Measurements from ENCODE around the gene EP400. TPM values are rescaled to one million over a fixed set of nuclear protein-coding genes. Genes with fewer than 3 reads are reported as not detected.
"Not testable (repeated sequence)": the region's sequence is repeated elsewhere in the genome, so short reads cannot be mapped to it uniquely, and the experiment has no call there.

EP400 gene
- total RNA-seq, 8 experiments from 2014 or later: 7.7 to 44.8 (median 17.2) TPM

DNA sequence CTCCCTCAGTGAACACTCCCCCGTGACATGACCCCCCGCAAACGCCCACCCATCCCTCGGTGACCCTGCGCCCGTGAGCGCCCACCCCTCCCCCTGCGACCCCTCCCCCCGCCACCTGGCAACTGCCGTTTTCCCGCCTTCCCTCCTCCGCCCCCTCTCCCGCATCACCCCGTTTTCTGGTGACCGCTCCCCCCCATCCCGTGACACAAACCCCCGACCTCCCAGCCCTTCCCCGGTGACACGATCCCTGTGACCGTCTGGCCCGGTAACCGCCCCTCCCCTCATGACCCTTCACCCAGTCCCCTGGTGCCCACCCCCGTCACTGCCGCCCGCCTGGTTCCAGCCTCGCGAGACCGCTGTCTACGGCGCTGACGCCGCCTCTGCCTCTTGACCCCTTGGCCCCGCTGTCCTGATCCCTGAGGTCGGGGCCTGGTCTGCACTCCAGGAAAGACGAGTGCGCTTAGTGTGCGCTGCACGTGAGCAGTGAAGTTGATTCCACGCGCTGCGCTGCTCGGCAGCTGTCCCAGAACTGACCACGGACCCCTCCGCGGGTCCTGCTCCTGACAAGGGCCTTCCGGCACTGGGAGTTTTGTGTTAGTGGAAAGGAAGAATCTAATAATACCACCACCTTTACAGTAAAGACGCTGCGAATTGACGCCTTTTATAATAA is 135.0 kb downstream of the EP400 start:
- Histone ChIP-seq H3K4me3 (peak overlapping the region; percentile 68 to 100 (median 97)), H3K4me1 (replicated peaks in 1 of 2) (peaks cover 7 to 12% of the 10 kb centered on the region in 2 donors), H3K27ac (peak overlapping the region; percentile 86 to 94)
- in situ Hi-C loops (cut with MboI; ENCODE audit: low pct_unique_long_range_greater_than_20kb in 2 of 9, low sequenced_read_pairs in 9 of 9, unreplicated experiment in 9 of 9): no loop called here
- peak; percentile 16 to 53 (median 44) for ATAC-seq (replicated peaks in 6 of 8)
- WGBS, 10 experiments: 0 to 80% (median 20%) methylated on average over 1 to 6 of the region's 49 CpGs; no CpG with 5 or more reads in 3 of the 10 experiments

DNA sequence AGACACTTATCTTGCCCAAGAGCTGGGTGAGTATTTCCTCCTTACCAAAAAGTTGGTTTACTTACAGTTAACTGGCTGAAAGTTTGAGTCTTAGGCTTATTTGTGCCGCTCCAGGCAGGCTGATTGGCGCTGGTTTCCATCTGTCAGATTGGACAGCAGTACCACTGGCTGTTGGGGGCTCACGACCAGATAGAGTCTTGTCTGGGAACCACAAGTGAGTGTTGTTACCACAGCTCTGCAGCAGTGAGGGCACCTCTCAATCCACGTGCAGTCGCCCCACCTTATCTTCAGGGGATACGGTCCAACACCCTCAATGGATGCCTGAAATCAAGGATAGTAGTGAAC is 135.5 kb downstream of the EP400 start:
- Histone ChIP-seq H3K27ac (peak overlapping the region in 1 of 2 donors; percentile 0), H3K4me3 (peak overlapping the region; percentile 68 to 100 (median 97)), H3K4me1 (replicated peaks in 1 of 2) (peaks cover 7 to 12% of the 10 kb centered on the region in 2 donors)
- in situ Hi-C loops (cut with MboI; ENCODE audit: low pct_unique_long_range_greater_than_20kb in 2 of 9, low sequenced_read_pairs in 9 of 9, unreplicated experiment in 9 of 9): no loop called here
- 0 to 100% (median 70%) methylated on average over 1 to 5 of the region's 6 CpGs; no CpG with 5 or more reads in 4 of the 10 experiments for WGBS, 10 experiments
- ATAC-seq (replicated peaks in 6 of 8): peak in 3 of 8 experiments; percentile 5 to 10 (median 8)

DNA sequence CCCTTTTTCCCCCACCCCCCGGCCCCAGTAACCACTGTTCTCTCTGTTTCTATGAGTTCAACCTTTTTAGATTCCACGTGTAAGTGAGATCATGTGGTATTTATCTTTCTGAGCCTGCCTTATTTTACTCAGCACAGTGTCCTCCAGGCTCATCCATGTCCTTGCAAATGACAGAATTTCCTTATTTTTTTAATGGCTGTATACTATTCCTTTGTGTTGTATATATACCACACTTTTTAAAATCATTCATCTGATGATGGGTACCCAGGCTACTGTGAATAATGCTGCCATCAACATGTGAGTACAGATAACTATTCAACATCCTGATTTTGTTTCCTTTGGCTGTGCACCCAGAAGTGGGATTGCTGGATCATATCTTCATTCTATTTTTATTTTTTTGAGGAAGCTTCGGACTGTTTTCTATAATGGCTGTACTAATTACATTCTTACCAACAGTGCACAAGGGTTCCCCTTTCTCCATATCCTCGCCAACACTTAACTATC is 139.7 kb downstream of the EP400 start:
- ATAC-seq (replicated peaks in 6 of 8): no peak
- WGBS, 10 experiments: 79 to 100% (median 100%) methylated on average over 1 to 2 of the region's 4 CpGs; no CpG with 5 or more reads in 1 of the 10 experiments
- Histone ChIP-seq H3K4me1 (replicated peaks in 1 of 2) (peaks cover 7 to 8% of the 10 kb centered on the region in 2 donors), H3K27ac (no peak overlapping the region), H3K4me3 (no peak overlapping the region)
- in situ Hi-C loops (cut with MboI; ENCODE audit: low pct_unique_long_range_greater_than_20kb in 2 of 9, low sequenced_read_pairs in 9 of 9, unreplicated experiment in 9 of 9): no loop called here

DNA sequence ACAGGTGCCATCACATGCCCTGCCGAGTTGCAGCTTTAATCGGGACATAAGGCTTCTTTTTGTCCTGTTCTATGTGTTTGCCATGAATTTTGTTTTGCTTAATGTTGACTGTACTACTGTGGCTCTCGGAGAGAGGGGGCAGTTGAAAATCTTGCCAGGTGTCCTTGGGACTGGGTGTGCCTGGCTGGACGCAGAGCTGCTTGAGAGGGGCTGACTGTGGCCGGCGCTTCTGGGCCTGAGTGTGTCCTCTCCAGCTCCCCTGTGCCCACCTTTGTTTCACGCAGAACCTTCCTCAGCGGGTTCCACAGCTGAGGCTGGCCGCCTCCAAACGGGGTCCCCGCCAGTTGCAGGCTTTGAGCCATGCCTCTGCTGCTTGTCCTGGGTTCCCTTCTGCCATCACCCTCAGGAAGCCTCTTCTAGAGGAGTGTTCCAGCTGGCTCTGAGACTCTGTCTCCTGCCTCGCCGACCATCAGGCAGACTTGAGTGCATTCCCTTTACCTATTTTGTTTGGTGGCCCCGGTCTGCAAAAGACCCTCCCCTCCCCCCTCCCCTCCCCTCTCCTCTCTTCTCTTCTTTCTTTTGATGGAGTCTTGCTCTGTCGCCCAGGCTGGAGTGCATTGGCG is 144.6 kb downstream of the EP400 start:
- no peak overlapping the region for H3K27ac ChIP-seq
- no peaks in the 10 kb centered on the region for H3K4me1 ChIP-seq (replicated peaks in 1 of 2)
- in situ Hi-C loops (cut with MboI; ENCODE audit: low pct_unique_long_range_greater_than_20kb in 2 of 9, low sequenced_read_pairs in 9 of 9, unreplicated experiment in 9 of 9): no loop called here
- H3K4me3 ChIP-seq: no peak overlapping the region
- WGBS, 10 experiments: 87 to 100% (median 96%) methylated on average over 2 to 7 of the region's 16 CpGs; no CpG with 5 or more reads in 5 of the 10 experiments
- ATAC-seq (replicated peaks in 6 of 8): no peak

DNA sequence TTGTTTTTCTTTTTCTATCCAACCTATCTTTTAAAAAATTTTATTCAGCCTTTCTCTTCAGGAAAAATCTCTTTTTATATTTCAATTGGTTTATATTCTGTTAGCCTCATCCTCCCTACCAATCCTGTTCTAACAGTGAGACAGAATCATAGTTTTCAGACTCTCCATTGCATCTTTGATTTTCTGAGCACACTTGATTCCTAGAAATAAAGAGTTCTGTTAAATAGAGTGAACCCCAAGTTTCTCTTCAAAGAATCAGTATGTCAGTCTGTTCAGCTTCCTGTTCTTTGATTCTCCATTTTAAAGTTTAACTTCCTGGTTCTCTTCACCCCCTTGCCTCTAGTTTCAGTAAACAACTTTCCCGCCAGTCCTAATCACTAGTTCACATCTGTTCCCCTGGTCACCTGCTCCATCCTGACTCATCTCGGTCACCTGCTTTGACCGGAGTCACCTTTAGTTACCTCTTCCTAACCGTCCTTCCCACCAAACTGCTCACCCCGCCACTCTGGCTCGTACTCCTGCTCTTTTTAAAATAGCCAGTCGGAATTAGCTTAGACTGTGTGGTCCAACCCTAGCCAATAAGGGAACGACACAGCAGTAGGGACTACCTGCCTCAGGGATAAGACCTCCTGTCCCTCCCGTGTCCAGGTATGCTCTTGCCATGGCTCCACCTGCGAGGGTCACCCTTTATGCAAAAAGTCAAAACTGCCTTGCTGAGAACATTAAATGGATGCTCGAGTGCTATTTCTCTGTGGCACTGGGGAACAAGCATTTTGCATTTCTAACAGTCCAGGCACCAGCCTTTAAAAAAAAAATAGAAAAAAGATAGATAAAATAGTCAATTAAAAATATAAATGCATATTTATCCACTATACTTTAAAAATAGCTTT is 146.0 kb downstream of the EP400 start:
- no peak for ATAC-seq (replicated peaks in 6 of 8)
- WGBS, 10 experiments: 92 to 100% (median 97%) methylated on average over 1 to 11 of the region's 11 CpGs; no CpG with 5 or more reads in 1 of the 10 experiments
- in situ Hi-C loops (cut with MboI; ENCODE audit: low pct_unique_long_range_greater_than_20kb in 2 of 9, low sequenced_read_pairs in 9 of 9, unreplicated experiment in 9 of 9): no loop called here

DNA sequence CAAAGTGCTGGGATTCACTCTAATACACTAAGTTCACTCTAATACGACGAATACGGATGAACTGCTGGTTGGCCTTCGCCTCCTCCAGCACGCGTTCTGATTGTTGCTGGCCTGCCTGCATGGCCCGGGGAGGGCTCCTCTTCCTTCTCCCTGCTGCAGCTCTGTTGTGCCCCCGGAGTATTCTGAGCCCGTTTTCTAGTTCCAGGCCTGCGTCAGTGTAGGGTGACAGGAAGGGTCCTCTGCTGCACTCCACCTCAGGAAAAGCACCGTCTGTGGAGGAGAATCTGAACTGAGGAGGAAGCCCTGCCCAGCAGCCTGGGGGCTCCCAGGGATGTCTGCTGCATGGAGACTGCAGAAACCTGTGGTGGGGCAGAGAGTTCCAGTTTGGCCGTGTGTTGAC is 150.0 kb downstream of the EP400 start:
- Histone ChIP-seq H3K27ac (no peak overlapping the region), H3K4me1 (replicated peaks in 1 of 2) (no peaks in the 10 kb centered on the region), H3K4me3 (no peak overlapping the region)
- ATAC-seq (replicated peaks in 6 of 8): no peak
- in situ Hi-C loops (cut with MboI; ENCODE audit: low pct_unique_long_range_greater_than_20kb in 2 of 9, low sequenced_read_pairs in 9 of 9, unreplicated experiment in 9 of 9): no loop called here
- WGBS, 10 experiments: 60 to 100% (median 86%) methylated on average over 1 to 4 of the region's 12 CpGs; no CpG with 5 or more reads in 7 of the 10 experiments

More for the DNA sequence above, 146.0 kb downstream of the EP400 start:
- Histone ChIP-seq H3K4me1 (replicated peaks in 1 of 2) (no peaks in the 10 kb centered on the region), H3K27ac (no peak overlapping the region), H3K4me3 (no peak overlapping the region)

DNA sequence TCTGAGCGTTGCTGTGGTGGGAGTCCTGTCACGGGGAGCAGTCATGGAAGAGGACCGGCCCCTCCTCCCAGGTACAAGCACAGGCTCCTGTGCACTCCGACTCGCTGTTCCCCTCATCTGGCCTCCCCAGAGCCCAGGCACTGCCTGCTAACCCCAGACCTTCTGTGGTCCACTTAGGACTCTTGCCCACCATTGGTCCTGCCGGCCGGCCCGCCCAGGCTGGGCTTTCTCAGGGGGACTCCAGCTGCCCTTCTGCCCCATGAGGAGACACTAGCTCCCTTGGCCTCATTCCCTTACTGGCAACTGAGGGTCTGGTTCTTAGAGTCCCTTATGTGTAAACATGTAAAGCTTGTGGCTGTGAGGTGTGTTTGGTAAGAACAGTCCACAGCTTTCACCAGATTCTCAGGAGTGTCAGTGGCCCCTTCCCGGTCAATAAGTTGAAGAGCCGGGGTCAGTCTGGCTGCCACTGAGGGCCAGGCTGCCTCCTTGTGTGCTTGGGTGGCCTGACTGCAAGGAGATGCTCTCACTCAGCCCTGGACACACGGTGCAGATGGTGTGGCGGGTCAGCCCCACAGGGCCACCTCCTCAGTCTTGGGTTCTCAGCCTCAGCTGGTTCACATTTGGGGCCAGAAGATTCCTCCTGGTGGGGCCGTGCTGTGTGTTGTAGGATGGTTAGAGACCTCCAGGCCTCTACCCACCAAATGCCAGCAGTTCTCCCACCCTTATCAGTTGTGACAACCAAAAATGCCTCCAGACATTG is 150.7 kb downstream of the EP400 start:
- Histone ChIP-seq H3K27ac (no peak overlapping the region), H3K4me1 (replicated peaks in 1 of 2) (no peaks in the 10 kb centered on the region), H3K4me3 (no peak overlapping the region)
- in situ Hi-C loops (cut with MboI; ENCODE audit: low pct_unique_long_range_greater_than_20kb in 2 of 9, low sequenced_read_pairs in 9 of 9, unreplicated experiment in 9 of 9): no loop called here
- ATAC-seq (replicated peaks in 6 of 8): peak in 2 of 8 experiments; percentile 16 to 18
- 80 to 100% (median 90%) methylated on average over 2 to 7 of the region's 13 CpGs; no CpG with 5 or more reads in 4 of the 10 experiments for WGBS, 10 experiments

DNA sequence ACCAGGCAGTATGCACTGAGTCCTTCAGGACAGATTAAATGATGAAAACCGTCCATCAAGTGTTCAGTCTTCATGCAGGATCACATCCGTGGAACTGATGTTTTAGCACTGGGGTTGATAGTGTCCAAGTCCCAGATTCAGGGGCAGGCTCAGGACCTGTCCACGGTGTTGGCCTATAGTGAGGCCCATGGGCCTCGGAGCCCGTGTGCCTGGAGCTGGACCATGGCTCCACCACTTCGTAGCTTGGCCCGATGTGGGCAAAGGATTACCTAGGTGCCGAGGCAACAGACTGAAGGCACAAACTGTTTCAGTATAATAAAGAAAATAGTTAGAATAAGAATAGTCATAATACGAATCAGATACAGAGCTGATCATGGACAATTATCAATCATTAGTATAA is 152.6 kb downstream of the EP400 start:
- in situ Hi-C loops (cut with MboI; ENCODE audit: low pct_unique_long_range_greater_than_20kb in 2 of 9, low sequenced_read_pairs in 9 of 9, unreplicated experiment in 9 of 9): no loop called here
- H3K4me1 ChIP-seq (replicated peaks in 1 of 2): no peaks in the 10 kb centered on the region
- no peak overlapping the region for H3K4me3 ChIP-seq
- H3K27ac ChIP-seq: no peak overlapping the region
- ATAC-seq (replicated peaks in 6 of 8): no peak
- 85 to 100% (median 95%) methylated on average over 1 to 9 of the region's 9 CpGs; no CpG with 5 or more reads in 1 of the 10 experiments for WGBS, 10 experiments

DNA sequence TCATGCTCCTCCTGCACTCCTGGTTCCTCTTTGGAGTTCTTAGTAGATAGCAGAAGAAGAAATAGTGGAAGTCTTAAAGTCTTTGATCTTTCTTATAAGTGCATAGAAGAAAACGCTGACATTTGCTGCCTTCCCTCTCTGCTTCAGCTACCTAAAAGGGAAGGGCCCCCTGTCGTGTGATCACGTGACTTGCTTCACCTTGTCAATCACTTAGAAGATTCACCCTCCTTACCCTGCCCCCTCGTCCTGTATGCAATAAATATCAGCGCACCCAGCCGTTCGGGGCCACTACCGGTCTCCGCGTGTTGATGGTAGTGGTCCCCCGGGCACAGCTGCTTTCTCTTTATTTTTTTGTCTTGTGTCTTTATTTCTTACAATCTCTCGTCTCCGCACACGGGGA is 153.3 kb downstream of the EP400 start:
- H3K27ac ChIP-seq; ATAC-seq (replicated peaks in 6 of 8); H3K4me1 ChIP-seq (replicated peaks in 1 of 2); H3K4me3 ChIP-seq; in situ Hi-C loops (cut with MboI; ENCODE audit: low pct_unique_long_range_greater_than_20kb in 2 of 9, low sequenced_read_pairs in 9 of 9, unreplicated experiment in 9 of 9): not testable (repeated sequence)
- 33 to 94% (median 84%) methylated on average over 1 to 11 of the region's 14 CpGs; no CpG with 5 or more reads in 4 of the 10 experiments for WGBS, 10 experiments

DNA sequence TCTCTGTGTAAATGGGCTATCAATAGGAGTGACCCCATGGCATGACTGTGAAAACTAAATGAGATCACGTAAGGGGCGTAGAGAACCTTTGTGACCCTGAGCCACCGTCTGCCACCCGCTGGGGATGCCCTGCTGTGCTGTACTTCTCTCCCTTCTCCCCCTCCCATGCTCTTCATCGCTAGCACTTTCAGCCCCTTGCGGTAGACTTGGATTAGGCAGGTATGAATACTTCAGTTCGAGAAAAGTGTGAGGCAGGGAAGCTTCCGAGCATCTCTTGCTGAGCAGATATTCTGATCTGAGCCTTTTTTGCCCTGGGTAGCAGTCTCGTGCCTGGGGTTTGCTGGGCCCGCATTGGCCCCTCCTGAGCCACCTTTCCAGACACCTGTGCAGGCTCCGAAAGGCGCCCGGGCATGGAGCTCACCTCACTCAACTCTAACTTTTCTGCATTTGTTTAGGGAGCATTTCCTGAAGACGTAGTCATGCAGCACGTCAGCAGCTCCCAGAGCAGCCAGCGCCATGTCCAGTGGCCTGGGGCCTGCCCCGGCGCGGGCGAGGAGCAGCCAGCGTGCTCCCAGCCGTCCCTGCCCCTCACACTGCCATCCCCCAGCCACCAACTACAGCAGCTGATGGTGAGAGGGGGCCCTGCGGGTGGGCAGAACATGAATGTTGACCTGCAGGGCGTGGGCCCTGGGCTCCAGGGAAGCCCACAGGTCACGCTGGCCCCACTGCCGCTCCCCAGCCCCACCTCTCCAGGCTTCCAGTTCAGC is 154.0 kb downstream of the EP400 start:
- WGBS, 10 experiments: 53 to 100% (median 91%) methylated on average over 1 to 11 of the region's 26 CpGs; no CpG with 5 or more reads in 2 of the 10 experiments
- Histone ChIP-seq H3K27ac (no peak overlapping the region), H3K4me3 (no peak overlapping the region), H3K4me1 (replicated peaks in 1 of 2) (peaks cover 10% of the 10 kb centered on the region in 2 donors)
- in situ Hi-C loops (cut with MboI; ENCODE audit: low pct_unique_long_range_greater_than_20kb in 2 of 9, low sequenced_read_pairs in 9 of 9, unreplicated experiment in 9 of 9): no loop called here
- peak in 3 of 8 experiments; percentile 4 to 16 (median 7) for ATAC-seq (replicated peaks in 6 of 8)

DNA sequence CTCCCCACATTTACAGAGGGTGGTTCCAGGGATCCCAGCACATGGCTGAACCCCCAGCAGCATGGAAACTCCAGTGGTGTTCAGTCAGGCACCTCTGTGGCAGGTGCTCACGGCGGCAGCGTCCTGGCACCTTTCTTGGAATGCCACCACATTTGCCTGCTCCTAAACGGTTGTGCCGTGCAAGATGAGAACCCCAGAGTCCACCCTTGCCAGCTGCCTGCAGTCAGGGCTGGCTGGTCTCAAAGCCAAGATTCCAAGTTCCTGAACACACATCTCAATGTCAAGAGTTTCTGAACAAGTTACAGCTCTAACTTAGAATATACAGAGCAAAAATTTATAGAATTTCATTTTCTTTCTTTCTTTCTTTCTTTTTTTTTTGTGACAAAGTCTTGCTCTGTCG is 155.7 kb downstream of the EP400 start:
- Histone ChIP-seq H3K4me3 (no peak overlapping the region), H3K27ac (no peak overlapping the region), H3K4me1 (replicated peaks in 1 of 2) (peaks cover 10 to 11% of the 10 kb centered on the region in 2 donors)
- in situ Hi-C loops (cut with MboI; ENCODE audit: low pct_unique_long_range_greater_than_20kb in 2 of 9, low sequenced_read_pairs in 9 of 9, unreplicated experiment in 9 of 9): no loop called here
- 60 to 100% (median 97%) methylated on average over 1 to 5 of the region's 6 CpGs; no CpG with 5 or more reads in 4 of the 10 experiments for WGBS, 10 experiments
- ATAC-seq (replicated peaks in 6 of 8): no peak
